Right atrium auricular region (tissue), 2 donors: ENCODE results near the gene SETD1B. TPM values are rescaled to one million over a fixed set of nuclear protein-coding genes. Genes with fewer than 3 reads are reported as not detected.

Source experiments
- DNase-seq: peaks from one replicate; pipeline ENCODE4 v3.0.0-alpha.2; 2019; ENCODE audit warnings: low spot score
- H3K27ac ChIP-seq, 2 donors: fragments of 200-600 bp; sonication (generic); 1 replicate in 1 of 2; 2 replicates in 1 of 2; pipeline ENCODE4 v1.5.1; 2016 to 2019
- H3K27me3 ChIP-seq, 2 donors: fragments of 200-600 bp; sonication (generic); one replicate each; pipeline versions ENCODE4 v1.5.1 to v1.6.0; 2017 to 2019
- H3K36me3 ChIP-seq: fragments of 200-600 bp; sonication (generic); one replicate; pipeline ENCODE4 v1.5.1; 2016
- H3K4me1 ChIP-seq, 2 donors: fragments of 200-600 bp; sonication (generic); one replicate each; pipeline versions ENCODE4 v1.5.1 to v1.6.0; 2017 to 2019
- H3K4me3 ChIP-seq, 2 donors: fragments of 200-600 bp; sonication (generic); 1 replicate in 1 of 2; 2 replicates in 1 of 2; pipeline ENCODE4 v1.5.1; 2017 to 2019; ENCODE audit warnings: mild to moderate bottlenecking in 1 of 2, moderate library complexity in 1 of 2
- H3K9me3 ChIP-seq, 2 donors: fragments of 200-600 bp; sonication (generic); one replicate each; pipeline ENCODE4 v1.5.1; 2019
- total RNA-seq, 2 donors: library from RNA; depleted of rRNA; stranded (reverse); fragments of >200 nt; gene quantifications; one replicate each; pipeline ENCODE4 v1.1.0, GENCODE V29; 2016
- TF ChIP-seq, protein P1 (sequence below), 2 donors: fragments of 200-600 bp; sonication (generic); IDR thresholded peaks; one replicate each; pipeline ENCODE4 v1.5.1; 2019; ENCODE audit warnings: antibody characterized with exemption in 2 of 2

The SETD1B gene
- total RNA-seq, 2 donors from 2014 or later: 6.0 to 9.3 TPM

DNA sequence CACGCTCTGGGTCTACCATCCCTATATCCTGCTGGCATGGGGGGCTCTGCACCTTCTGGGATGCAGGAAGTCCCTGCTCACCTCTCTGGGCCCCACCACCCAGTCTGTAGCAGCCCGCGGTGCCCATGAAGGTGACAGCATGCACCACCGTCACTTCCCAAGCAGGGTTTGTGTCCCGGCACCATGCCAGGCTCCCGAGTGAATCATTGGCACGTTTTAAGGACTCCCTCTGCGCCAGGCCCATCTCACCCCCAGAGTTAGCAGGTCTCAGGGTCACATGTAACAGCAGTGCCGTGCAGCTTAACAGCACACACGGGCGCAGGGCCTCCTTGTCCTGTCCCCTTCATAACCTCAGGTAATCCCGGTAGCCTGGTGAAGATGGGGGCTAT is 19.9 kb downstream of the SETD1B start:
- H3K27ac ChIP-seq: no peak overlapping the region
- TF ChIP-seq, protein P1, sequence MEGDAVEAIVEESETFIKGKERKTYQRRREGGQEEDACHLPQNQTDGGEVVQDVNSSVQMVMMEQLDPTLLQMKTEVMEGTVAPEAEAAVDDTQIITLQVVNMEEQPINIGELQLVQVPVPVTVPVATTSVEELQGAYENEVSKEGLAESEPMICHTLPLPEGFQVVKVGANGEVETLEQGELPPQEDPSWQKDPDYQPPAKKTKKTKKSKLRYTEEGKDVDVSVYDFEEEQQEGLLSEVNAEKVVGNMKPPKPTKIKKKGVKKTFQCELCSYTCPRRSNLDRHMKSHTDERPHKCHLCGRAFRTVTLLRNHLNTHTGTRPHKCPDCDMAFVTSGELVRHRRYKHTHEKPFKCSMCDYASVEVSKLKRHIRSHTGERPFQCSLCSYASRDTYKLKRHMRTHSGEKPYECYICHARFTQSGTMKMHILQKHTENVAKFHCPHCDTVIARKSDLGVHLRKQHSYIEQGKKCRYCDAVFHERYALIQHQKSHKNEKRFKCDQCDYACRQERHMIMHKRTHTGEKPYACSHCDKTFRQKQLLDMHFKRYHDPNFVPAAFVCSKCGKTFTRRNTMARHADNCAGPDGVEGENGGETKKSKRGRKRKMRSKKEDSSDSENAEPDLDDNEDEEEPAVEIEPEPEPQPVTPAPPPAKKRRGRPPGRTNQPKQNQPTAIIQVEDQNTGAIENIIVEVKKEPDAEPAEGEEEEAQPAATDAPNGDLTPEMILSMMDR (IDR thresholded peaks at IDR 0.05): no peak
- H3K27me3 ChIP-seq: no peaks in the 10 kb centered on the region
- no peaks in the 10 kb centered on the region for H3K4me1 ChIP-seq
- H3K36me3 ChIP-seq: peaks cover 79% of the 10 kb centered on the region
- no peak for DNase-seq
- H3K4me3 ChIP-seq: no peak overlapping the region
- H3K9me3 ChIP-seq: no peaks in the 10 kb centered on the region

DNA sequence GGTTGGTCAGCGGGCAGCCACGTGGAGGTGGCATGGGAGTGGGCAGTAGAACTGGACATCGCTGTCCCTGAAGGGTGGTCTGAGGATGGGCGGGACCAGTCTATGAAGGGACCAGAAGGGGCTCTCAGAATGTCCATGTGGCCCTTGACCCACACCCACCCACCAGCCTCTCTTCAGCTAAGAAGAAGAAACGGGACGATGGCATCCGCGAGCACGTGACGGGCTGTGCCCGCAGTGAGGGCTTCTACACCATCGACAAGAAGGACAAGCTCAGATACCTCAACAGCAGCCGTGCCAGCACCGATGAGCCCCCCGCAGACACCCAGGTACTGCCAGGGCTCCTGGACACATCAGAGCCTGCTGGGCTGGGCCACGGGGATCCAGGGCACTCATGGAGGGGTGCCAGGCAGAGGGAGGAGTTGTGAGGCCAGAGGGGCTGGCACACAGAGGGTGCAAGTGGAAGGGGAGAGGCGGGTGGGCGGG is 21.3 kb downstream of the SETD1B start:
- TF ChIP-seq, protein P1 (IDR thresholded peaks at IDR 0.05): no peak
- no peak for DNase-seq

DNA sequence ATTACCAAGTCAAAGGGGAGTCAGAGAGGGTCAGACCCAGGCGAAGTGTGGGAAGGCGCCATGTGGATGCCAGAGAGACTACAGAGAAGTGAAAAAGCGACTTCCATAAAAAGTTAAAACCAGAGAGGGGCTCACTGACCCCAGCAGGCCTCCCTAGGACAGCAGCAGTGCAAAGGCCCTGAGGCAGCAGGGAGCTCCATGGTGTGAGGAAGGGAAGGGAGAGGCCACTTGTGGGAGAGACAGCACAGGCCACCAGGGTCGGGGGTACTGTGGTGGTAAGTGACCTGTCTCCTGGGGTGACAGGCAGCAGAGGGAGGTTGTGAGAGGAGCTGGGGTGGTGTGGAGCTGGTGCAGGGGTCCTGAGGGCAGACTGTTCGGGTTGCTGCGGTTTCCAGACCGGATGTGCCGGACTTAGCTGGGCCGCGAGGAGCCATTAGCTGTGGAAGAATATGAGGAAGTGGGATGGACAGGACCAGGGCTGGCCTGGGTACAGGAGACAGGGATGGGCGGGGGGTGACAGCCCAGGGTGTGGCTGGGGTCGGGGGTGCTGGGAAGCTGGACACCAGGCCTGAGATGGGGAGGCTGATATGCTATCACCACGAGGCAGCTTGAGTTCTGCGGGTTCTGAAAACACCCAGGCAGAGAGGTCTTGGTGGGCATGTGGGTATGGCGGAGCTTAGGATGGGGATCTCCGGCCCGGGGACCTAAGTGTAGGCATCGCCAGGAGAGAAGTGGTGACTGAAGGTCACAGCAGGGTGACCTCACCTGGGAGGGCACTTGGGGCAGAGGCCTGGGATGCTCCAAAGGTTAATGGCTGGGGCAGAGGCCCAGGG is 22.7 kb downstream of the SETD1B start:
- no peak overlapping the region for H3K27ac ChIP-seq
- no peaks in the 10 kb centered on the region for H3K27me3 ChIP-seq
- peaks cover 76% of the 10 kb centered on the region for H3K36me3 ChIP-seq
- H3K4me3 ChIP-seq: no peak overlapping the region
- peaks cover 0 to 13% of the 10 kb centered on the region in 2 donors for H3K4me1 ChIP-seq
- H3K9me3 ChIP-seq: no peaks in the 10 kb centered on the region
- DNase-seq: no peak
- TF ChIP-seq, protein P1 (IDR thresholded peaks at IDR 0.05): no peak

More for the DNA sequence above, 21.3 kb downstream of the SETD1B start:
- no peaks in the 10 kb centered on the region for H3K27me3 ChIP-seq
- H3K4me1 ChIP-seq: peaks cover 0 to 13% of the 10 kb centered on the region in 2 donors
- H3K9me3 ChIP-seq: no peaks in the 10 kb centered on the region
- no peak overlapping the region for H3K27ac ChIP-seq
- peaks cover 76% of the 10 kb centered on the region for H3K36me3 ChIP-seq
- H3K4me3 ChIP-seq: no peak overlapping the region

DNA sequence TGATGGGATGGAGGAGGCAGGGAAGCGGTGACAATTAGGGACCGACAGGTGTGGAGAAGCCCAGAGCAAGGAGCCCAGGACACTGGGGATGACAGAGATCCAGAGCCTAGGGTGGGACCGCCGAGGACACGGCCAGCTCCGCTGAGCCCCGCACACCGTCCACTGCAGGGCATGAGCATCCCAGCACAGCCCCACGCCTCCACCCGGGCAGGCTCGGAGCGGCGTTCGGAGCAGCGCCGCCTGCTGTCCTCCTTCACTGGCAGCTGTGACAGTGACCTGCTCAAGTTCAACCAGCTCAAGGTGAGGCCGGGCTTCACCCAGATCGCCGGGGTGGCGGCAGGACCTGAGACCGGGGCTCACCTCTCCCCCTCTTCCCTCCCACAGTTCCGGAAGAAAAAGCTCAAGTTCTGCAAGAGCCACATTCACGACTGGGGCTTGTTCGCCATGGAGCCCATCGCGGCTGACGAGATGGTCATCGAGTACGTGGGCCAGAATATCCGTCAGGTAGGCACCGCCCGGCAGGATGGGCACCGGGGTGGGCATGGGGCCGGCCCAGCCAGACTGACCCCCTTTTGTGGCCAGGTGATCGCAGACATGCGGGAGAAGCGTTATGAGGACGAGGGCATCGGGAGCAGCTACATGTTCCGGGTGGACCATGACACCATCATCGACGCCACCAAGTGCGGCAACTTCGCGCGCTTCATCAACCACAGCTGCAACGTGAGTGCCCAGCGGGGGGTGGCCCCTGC is 23.7 kb downstream of the SETD1B start:
- no peak for DNase-seq
- Histone ChIP-seq H3K27me3 (no peaks in the 10 kb centered on the region), H3K4me1 (peaks cover 0 to 13% of the 10 kb centered on the region in 2 donors), H3K9me3 (no peaks in the 10 kb centered on the region), H3K27ac (no peak overlapping the region), H3K36me3 (peaks cover 74% of the 10 kb centered on the region), H3K4me3 (no peak overlapping the region)
- TF ChIP-seq, protein P1 (IDR thresholded peaks at IDR 0.05): no peak

DNA sequence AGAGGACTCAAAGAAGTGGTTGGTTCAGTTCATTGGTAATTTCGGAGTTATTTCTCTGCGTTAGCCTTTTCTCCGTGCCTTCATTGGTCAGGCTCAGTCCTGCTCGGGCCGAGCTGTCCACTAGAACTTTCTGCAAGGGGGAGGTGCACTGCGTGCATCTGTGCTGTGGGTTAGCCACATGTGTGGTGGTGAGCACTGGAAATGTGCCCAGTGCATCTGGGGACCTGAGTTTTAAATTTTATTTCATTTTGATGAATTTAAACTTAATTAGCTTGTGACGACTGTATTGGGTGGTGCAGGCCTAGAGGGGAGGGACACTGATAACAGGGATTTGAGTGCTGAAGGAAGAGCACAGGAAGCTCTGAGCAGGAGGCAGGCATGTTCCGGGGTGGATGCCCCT is 24.5 kb downstream of the SETD1B start:
- no peak overlapping the region for H3K27ac ChIP-seq
- TF ChIP-seq, protein P1 (IDR thresholded peaks at IDR 0.05): no peak
- peaks cover 0 to 13% of the 10 kb centered on the region in 2 donors for H3K4me1 ChIP-seq
- peaks cover 66% of the 10 kb centered on the region for H3K36me3 ChIP-seq
- H3K27me3 ChIP-seq: no peaks in the 10 kb centered on the region
- no peak overlapping the region for H3K4me3 ChIP-seq
- DNase-seq: no peak
- H3K9me3 ChIP-seq: no peaks in the 10 kb centered on the region
